SW 1271 (cell line): ENCODE data around the gene CFAP90.
A peak's percentile ranks its signal among the peaks of the same experiment; 100 is the strongest.

Experiments
- DNase-seq, 2 experiments: peaks; one replicate each; lab custom pipeline; 2025; lab: John Stamatoyannopoulos, UW

Gene CFAP90

DNA sequence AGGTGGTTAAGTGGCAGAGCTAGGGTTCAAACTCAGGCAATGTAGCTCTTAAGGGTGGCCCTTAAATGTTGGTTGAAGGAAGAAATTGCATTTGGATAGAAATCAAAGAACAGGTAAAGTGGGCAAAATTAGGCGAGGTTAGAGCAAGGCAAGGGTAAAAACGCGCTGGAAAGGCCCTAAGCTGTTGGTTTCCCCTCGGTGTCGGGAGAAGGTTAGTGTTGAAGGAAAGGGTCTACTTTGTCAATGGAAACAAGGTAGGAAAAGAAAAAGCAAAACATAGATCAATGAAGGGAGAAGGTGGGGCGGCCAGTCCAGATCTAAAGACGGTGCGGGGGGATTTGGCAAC, 17.5 kb upstream of the CFAP90 start:
- DNase-seq = peak in 1 of 2 experiments; percentile 27

DNA sequence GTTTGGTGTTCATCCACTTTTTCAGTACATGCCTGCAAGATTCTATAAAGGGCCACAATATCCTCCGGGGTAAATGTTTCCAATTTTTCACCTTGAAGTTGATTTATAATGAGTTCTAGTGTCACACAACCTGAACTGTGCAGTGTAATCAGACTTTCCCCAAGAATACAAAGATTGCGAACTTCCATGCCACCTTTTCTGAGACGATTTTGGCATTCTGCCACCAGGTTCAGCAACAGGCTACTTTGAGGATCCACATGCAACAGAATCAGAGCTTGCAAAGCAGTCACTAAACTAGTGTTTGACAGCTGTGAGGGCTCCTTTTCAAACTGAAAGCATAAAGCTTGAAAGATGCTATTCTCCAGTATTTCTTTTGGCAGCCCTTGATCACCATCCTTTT, 16.3 kb upstream of the CFAP90 start:
- no peak for DNase-seq

DNA sequence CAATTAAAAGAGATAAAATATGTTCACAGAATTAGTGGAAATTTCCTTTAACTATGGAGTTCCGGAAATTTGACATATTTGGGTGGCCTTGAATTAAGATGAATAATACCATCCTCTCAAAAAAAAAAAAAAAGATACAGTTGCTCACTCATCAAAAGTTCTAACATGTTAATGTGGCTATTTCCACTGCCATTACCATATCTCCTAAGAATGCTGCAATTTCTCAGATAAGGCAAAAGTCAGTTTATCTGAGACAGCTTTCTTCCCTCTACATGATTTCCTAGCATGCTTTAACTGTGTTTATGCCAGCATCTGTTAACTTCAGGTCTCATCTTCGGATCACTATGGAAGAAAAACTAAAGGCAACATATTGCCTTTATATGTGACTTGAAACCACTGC, 15.3 kb upstream of the CFAP90 start:
- DNase-seq = no peak

DNA sequence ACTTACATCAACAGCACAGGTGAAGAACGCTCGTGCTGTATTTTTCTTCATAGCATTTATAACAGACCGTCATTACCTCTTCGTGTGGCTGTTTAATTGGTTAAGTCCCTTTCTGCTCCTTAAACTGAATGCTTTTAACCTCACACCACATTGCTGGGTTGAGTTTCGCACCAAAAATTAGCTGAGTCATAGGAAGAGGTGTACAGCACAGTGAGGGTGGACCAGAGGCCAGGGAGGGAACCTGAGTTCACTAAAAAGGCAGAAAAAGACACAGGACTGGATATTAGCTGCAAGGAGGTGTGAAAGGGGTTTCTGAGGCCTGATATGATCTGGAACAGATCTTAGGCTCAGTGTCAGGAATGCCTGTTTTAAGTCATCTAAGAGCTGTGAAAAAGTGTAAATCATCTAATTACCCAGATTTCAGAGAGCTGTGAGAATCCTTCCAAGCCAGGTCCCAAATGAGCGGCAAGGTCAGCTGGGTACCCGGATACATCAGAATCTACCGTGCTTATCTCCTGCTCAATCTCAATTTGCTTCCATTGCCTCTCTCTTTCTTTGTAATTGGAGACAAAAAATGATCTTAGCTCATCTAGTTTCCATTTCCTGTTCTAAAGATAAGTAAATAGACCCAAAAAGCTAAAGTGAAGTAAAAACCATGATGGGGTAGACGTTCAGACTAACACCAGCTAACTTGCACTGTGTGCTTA, 7.1 kb upstream of the CFAP90 start:
- no peak for DNase-seq

DNA sequence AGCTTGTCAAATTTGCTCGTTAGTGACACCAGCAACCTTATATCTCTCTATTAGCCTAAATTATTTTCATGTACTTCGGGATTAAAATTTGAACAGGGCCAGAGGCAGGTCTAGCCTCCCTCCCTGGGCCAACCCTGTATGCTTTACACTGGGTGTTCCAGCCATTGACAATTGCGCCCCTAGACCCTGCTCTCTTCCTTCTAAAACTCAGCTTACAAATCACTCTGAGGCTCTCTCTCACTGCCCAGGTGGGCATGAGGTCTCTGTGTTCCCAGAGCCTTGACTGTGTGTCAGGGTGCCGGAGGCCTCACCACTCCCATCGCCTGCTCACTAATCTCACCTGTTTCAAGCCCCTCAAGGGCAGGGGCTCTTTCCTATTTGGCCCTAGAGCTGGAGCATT, 6.4 kb upstream of the CFAP90 start:
- no peak for DNase-seq

DNA sequence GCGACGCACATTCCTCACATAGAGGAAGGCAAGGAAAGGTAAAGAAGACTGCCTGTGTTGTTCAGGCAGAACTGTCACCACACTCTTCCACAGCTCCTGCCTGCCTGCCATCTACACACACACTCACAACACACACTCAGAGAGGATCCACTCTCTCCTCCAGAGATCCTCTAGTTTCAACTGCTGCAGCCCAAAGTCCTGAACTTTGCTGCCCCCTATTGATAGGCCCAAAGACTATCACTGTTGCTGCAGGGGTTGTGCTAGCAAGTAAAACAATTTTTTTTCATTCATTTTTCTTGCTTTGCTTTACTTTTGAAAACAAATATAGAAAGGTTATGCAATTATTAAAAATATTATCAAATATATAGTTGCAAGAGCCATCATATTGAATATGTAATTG, 5.9 kb upstream of the CFAP90 start:
- peak in 1 of 2 experiments; percentile 41 for DNase-seq

DNA sequence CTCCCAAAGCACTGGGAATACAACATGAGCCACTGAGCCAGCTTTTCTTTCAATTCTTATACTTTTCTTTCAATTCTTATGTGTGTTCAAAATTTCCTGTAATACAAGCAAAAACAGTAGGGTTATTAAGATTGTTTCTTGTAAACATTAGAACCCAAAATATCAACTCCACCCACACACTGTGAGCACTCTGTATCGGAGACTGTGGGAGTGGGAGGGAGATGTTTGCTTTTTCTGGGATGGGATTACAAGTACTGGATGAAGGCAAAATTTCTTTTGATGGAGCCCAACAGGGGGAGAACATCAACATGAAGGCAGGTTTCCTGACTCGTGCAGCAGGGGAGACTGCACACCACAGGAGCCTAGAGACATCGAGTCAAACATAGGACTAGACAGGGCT, 4.7 kb upstream of the CFAP90 start:
- DNase-seq = no peak

DNA sequence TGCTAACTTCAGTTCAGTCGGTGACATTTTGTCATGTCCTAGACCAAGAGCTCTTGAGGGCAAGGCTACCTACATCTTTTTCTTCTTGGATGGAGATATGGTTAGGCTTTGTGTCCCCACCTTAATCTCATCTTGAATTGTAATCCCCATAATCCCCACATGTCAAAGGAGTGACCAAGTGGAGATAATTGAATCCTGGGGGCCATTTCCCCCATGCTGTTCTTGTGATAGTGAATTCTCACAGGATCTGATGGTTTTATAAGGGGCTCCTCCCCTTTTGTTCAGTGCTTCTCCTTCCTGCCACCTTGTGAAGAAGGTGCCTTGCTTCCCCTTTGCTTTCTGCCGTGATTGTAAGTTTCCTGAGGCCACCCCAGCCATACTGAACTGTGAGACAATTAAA, 2.1 kb upstream of the CFAP90 start:
- no peak for DNase-seq

DNA sequence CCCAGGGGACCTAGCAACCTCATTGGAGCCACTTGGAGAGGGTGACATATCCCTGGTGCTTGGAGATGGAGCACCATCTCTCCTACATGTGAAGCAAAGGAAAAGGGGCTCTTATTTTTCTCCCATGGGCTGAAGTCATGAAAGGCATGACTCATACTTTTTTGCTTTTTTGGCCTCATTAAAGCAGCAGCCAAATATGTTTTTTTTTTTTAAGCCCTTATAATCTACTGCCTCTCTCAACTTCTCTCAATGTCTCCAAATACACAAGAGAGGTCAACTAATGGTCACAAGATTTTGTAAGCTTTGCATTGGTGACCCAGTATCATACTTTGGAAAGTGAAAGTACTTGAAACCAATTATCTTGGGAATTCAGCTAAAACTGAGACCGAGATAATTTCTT, 1.6 kb upstream of the CFAP90 start:
- DNase-seq = no peak

DNA sequence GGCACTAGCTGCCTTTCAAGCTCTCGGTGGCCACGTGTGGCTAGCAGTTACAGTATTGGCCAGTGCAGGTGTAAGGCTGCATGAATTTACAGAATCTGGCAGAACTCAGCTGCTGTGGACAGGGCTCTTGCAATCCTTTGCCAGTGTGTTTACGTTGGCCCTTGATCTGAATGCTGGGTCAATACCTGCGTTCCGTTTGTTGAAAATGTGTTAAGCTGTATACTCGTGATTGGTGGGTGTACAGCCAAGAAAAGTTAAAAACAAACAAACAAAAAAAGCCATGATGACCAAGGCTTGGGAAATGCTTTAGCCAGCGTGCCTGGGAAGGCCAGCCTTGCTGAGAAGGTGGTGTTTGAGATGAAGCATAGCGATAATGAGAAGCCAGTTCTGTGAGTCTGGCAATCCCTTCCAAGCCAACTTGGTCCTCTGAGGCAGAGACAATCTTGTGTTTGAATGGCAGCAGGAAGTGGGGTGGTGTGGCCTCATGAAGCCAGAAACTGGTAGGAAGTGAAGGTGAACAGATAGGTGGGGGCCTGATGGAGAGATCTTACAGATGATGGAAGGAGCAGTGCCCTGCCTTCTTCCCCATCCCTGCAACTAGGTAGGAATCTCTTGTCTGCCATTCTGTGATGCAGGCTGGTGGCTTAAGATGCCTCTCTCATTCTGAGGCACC, 820 bp upstream of the CFAP90 start:
- DNase-seq = no peak

DNA sequence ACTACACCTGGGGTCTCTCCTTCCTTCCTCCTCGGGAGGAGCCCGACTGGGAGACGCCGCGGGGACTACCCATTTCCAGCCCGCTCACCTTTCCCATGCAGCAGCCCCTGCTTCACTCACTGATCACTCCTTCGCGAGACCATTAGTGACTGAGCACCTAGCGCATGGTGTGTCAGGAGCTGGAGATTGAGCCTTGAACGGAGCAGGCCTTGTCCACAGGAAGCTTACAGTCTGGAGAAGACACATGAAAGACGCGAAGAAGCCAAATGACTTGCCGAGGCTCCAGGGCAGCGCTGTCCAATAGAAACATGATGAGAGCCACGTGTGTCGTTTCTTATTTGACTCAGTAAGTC, 283 bp upstream of the CFAP90 start:
- no peak for DNase-seq

DNA sequence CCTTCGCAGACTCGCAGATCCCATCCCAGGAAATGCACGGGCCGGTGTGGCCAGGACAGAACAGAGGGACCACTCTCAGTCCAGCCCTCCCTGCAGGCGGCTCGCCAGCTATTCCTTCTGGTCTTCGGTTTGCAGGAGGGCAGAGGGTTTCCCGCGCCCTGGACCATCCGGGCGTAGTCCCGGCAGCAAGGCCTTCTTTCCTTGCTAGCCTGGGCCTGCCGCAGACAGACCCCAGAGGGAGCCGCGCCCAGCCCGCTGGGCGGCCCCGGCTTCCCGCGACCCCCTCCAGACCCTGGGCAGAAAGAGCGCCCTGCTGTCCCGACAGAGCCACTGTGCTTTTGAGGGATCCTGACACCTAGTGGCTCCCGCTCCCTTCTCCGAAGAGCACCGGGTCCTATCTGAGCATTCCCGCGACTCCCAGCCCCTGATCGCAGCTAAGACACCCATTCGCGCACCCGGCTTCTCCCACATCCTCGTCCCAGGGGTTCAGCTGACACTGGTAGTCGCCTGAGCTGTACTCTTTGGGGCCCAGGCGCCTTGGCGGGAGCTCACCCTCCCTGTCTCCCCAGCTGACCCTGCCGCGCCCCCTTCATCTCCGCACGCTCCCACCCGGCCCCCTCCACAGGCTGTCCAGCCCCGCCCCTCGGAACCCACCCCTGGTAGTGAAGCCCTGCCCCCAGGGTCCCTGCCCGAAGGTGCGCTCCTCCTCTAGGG, 1.1 kb downstream of the CFAP90 start:
- no peak for DNase-seq

DNA sequence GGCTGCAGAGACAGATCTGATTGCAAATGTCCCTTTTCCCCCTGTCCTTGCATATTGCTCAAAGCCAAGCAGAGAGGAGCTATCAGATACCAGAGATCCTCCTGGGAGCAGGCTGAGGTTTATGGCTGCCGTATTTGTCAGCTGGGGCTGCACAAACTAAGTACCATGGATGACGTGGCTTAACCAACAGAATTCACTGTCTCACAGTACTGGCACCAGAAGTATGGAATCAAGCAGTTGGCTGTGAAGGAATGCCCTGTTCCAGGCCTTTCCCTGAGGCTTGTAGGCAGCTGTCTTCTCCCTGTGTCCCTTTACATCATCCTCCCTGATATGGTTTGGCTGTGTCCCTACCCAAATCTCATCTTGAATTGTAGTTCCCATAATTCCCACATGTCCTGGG, 2.6 kb downstream of the CFAP90 start:
- no peak for DNase-seq

DNA sequence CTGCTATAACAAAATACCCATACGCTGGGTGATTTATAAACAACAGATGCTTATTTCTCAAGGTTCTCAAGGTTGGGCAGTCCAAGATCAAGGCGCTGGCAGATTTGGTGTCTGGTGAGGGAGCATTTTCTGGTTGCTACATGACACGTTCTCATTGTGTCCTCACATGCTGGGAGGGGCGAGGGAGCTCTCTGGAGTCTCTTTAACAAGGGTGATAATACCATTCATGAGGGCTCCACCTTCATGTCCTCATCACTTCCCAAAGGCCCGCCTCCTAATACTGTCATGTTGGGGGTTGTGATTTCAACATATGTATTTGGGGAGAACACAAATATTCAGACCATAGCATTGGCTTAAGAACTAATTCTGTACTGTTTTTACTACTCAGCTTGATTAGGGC, 4.6 kb downstream of the CFAP90 start:
- DNase-seq = no peak

DNA sequence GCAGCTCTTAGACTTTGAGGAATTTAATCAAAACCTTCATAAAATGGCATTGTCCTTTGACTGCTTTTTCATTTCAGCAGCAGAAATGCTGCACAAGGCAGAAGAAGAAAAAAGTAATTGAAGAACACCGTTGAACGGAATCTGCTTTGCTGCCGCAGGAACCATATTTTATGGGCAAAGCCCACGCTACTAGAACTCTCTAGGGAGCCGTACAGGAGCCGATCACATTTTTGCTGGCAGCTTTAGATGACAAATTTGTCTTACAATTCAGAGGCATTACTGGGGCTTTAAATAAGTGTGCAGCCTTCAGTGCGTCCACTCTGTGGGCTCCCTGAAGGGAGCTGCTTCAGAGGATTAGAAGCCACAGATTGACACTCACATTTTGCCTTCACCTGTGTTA, 5.4 kb downstream of the CFAP90 start:
- no peak for DNase-seq

DNA sequence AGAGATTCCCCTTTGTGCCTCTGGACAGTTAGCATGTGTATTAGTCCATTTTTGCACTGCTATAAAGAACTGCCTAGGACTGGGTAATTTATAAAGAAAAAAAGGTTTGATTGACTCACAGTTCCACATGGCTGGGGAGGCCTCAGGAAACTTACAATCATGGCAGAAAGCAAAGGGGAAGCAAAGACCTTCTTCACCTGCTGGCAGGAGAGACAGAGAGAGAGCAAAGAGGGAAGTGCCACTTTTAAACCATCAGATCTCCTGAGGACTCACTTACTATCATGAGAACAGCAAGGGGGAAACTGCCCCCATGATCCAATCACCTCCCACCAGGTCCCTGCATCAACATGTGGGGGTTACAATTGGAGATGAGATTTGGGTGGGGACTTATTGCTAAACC, 6.0 kb downstream of the CFAP90 start:
- no peak for DNase-seq

DNA sequence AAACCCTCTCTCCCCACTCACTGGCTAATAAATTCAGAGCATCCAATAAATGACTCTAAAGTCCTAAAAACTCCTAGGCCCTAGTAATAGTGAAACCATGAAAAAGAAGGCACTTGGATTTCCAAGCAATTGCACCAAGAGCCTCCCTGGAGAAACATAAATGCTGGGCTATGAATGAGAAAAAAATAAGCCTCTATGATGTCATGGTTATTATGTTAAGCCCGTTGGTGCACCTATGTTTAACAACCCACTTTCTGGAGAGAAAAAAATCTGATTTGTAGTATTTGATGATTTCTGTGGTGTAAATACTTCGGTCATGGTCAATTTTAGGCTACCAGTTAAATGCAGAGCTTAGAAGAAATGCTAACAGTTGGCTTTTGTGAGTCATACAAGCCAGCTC, 8.4 kb downstream of the CFAP90 start:
- DNase-seq = no peak

DNA sequence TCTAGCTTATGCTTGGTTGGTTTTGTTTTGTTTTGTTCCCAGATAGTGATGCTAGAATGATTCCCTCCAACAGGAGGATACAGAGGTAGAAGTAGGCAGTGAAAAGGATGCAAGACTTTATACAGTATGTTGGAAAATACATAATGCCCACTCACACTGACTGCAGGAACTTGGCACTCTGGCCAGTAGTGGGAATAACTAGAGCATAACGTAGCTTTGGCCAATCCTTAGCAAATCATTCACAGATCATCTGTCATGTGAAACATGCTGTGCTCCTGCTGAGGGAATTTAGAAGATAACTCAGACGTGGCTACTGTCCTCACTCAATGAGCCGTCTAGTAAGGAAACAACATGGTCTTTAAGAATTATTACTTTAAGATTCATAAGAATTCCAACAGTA, 13.5 kb downstream of the CFAP90 start:
- no peak for DNase-seq

DNA sequence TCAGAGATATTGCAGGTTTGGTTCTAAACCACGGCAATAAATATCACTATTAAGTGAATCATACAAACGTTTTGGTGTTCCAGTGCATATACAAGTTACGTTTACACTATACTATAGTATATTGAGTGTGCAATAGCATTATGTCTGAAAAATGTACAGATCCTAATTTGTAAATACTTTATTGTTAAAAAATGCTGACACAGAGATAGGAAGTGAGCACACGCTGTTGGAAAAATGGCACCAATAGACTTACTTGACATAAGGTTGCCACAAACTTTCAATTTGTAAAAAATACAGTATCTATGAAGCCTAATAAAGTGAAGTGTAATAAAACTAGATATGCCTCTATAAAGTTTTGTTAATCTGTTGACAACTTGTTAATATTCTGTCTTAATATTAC, 16.0 kb downstream of the CFAP90 start:
- DNase-seq = no peak

DNA sequence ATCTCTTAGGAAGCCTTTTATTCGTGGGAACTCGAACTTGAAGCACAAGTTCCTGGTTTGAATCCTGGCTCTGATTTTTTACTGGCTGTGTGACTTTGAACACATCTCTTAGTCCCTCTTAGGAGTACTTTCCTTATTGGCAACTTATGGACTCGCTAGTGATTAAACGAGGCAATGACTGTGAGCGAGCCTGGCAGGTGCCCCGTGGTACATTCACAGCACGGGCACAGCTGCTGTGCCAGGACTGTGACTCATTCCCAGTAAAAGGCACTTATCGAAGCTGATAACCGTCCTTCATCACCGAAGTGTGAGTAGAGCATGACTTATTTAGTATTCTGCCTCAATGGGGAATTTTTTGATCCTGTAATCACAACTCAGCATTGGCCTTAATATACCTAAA, 22.7 kb downstream of the CFAP90 start:
- no peak for DNase-seq

DNA sequence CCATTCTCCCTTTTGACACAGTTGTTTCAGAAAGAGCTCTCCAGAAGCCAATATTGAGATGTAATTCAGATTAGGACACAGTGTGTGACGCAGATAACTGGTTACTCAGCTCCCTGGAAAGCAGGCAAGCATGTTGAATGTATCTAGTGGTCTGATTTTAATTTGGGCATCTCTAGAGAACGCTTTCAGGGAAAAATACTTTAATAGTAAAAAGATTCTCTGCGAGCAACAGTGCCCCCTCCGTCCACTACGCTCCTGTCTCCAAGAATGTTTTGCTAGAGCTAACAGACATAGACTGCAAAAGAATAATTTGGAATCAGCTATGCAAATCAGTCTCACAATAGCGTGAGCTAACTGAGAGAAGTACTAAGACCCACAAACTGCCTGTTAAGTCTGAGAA, 23.3 kb downstream of the CFAP90 start:
- no peak for DNase-seq

DNA sequence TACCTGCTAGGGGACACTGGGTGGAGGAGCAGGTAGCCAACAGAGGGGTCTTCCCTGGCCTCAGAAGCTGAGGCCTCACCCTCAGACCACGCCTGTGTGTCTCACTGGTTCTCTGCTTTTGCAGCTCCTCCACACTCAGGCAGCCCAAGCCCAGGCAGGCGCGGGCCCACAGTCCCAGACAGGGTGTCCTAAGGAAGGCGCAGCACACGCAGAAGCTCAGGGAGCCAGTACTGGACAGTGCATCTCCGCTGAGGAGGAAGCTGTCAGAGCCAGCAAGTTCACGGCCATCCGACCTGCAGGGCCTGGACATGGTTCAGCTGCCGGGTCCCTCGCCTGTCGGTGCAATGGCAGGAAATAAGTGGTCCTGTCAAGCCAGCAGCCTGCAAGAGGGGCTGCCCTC, 25.3 kb downstream of the CFAP90 start:
- no peak for DNase-seq

DNA sequence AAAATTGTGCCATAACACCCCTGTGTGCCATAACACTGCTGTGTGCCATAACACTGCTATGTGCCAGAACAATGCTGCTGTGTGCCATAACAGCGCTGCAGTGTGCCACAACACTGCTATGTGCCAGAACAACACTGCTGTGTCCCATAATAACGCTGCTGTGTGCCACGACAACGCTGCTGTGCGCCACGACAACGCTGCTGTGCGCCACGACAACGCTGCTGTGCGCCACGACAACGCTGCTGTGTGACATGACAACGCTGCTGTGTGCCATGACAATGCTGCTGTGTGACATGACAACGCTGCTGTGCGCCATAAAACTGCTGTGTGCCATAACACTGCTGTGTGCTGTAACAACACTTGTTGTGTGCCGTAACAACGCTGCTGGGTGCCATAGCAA, 25.9 kb downstream of the CFAP90 start:
- no peak for DNase-seq

DNA sequence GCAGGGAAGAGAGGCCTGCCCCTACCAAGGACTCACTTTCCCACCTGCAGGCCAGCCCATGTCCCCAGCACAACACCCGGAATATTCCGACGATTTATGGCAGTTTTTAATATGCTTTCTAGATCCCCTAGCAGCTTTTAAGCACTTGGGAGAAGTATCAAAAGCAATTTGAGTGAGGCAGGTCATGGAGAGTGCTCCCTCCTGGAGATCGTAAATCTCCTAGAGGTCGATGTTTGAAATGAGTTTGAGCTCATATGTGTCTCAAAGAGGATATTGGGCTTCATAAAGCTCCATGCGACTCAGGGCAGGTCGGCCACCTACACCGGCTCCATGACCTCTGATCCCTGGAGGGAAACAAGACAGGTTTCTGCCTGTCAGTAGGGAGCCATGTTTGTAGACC, 27.3 kb downstream of the CFAP90 start:
- DNase-seq = no peak
